GM18951 (cell line): ENCODE measurements around the gene FSIP1.

ENCODE experiments used
- POLR2A ChIP-seq: IDR thresholded peaks from 4 replicates; pipeline ENCODE4 v1.6.1; 2011; ENCODE audit warnings: mild to moderate bottlenecking; ENCODE audit not compliant: insufficient read length, insufficient read depth; ENCODE audit errors: extremely low read depth
- in situ Hi-C: fragments of 300-500 bp; cut with MboI; formaldehyde crosslinking; loops from one replicate; pipeline ENCODE4 v1.12.0; 2022; ENCODE audit warnings: low sequenced_read_pairs, mixed read lengths, inconsistent platforms; ENCODE audit not compliant: unreplicated experiment

Gene FSIP1

DNA sequence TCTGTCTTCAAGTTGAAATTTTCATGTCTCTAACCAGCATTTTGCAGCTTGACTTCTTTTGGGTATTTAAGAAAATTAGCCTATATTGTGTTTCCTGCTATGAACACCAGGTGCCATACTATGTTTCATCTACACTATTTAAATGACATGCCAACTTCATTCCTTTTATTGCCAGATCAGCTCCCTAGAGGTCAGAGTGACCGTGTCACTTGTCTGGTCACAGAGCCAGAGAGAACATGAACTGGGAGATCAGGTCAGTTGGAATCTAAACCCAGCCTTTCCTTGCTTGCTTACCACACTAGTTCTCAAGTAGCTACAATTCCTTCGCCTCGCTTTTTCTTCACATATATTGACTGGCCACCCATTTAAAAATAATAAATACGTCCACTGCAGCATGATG, 114.2 kb downstream of the FSIP1 start:
- no peak for TF ChIP-seq POLR2A
- in situ Hi-C loops: no loop called here

DNA sequence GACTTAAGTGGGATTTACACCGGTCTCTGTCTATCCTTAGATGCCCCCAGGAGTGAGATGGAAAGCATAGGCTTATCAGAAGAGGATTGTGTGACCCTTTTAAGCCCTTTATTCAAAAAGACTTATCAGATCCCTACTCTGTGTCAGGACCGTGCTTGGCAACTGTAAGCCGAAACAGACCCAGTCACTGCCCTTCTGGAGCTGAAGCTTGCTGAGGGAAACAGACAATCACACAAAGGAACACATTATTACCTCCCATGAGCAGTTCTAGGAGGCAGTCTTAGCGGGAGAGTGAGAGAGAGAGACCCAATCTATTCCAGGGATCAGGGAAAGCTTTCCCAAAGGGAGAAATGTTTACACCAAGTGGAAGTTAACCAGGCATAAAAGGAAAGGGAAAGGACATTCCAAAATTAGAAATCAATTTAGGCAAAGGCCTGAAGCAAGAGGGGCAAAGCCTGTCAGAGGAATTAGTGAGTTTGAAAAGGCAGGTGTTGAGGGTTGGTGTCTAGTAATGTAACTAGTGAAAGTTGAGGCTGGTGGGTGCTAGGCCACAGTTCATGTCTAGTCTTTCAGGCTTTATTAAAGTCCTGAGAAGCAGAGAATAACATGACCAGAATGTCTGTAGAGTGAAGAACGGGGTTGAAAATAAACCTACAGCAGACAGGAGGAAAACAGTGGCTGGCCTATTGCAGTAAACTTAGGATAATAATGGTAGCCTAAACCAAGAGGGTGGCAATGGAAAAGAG, 115.1 kb downstream of the FSIP1 start:
- in situ Hi-C loops: no loop called here

DNA sequence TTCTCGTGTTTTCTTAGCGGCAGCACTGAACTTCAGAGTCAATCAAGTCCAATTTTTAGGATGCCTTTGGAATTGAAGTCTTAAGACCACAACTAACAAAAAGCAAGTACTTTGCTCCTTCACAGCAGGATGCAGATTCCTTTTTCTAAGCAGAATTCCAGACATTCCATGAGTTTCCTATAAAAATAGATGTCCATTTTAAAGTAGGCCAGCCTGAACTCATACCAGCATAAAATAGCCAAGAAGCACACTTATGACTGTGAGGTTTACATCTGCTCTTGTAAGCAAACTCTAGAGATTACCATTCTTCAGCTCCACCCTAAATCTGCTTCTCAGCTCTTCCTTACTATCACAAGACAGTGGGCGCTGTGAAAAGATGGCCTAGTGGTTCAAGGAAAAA, 116.0 kb downstream of the FSIP1 start:
- TF ChIP-seq POLR2A: no peak
- in situ Hi-C loops: no loop called here

More for the DNA sequence above, 115.1 kb downstream of the FSIP1 start:
- no peak for TF ChIP-seq POLR2A

DNA sequence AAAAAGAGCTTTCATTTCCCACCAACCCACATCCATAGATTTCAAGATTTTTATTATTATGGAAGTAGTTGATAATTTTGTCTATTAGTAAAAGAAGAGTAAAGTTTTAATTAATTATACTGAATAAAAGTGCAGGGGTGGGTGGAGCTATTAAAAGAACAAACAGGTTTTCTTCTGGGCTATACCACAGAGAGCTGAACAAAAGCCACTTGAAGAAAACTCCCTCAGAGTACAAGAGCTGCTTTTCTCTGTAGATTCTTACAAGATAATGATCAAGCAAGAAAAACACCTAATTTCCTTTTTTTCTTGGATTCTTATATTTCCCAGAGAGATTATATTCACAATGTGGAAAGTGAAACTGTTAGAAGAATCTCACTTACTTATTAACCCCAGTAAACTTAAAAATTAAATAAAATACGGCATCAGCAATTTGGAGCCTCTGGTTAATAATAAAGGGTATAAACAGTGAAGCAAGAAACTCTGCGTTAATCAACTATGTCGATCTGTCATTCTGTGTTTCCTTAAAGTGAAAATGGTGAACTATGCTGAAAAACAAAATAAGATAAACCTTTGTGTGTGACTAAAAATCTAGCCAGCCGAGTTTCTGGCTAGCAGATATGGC, 116.9 kb downstream of the FSIP1 start:
- in situ Hi-C loops: no loop called here
- TF ChIP-seq POLR2A: no peak

DNA sequence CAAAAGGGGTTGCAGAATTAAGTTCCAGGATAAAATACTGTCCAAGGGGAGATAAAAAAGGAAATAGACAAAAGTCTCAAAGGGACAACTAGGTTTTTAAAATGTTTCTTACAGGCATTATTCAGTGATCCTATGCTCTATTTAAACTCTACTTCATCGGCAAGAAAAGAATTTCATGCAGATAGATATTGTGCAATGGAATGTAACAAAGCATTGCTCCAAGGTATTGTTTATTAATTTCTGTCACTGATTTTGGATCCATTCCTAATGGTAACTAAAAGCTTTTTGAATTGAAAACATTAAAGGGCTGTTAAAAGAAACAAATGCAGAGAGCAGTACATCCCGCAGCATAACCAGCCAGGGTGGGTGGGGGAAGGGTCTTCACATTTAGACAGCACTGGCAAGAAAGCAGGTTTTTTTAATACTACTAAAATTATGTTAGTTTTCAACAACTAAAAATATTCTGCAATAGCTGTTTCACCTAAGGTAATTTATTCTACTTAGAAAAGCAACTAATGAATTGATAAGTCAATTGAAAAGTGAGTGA, 118.9 kb downstream of the FSIP1 start:
- no peak for TF ChIP-seq POLR2A
- in situ Hi-C loops: no loop called here

DNA sequence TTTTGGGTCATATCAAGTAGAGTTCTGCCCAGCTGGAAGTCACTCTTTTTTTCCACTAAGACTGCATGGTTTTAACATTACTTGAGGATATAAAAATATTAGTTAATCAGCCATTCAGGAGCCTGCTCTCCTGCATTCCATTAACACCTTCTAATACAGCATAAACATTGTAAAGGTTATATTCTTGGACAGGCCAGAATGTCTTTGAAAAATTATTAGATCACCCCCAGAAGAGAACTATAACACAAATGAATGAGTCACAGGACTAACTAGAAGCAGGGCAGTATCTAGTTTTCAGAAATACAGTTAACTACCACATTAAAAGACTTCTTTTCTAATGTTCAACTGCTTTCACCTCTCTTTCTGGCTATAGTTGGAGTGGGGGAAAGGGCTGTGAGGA, 120.9 kb downstream of the FSIP1 start:
- TF ChIP-seq POLR2A: no peak
- in situ Hi-C loops: no loop called here

DNA sequence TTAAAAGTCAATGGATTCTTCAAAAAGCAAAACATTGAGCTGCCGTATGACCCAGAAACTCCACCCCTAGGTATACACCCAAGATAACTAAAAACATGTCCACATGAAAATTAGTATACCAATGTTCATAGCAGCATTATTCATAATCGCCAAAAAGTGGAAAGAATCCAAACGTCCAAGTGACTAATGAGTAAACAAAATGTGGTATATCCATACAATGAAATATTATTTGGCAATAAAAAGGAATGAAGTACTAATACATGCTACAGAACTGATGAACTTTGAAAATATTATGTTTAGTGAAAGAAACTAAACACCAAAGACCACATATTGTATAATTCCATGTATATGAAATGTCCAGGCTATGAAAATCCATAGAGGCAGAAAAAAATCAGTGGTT, 123.9 kb downstream of the FSIP1 start:
- in situ Hi-C loops: no loop called here

DNA sequence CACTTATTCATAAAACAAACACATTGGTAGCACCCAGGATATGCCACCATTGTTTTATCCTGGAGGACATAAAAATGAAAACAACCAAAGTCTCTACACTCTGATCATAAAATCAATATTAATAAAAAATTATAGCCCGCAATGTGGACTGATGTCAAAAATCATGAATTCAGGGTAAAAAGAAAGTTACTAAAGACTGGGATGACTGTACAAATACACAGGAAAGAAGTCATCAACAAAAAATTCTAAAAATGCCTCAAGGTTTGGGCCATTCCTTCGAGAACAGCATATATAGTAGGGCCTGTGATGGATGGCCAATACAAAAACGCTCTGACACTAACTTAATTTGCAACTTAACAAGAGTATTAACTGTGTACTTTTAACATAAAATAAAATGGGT, 125.0 kb downstream of the FSIP1 start:
- in situ Hi-C loops: no loop called here
- TF ChIP-seq POLR2A: no peak

More for the DNA sequence above, 123.9 kb downstream of the FSIP1 start:
- no peak for TF ChIP-seq POLR2A

DNA sequence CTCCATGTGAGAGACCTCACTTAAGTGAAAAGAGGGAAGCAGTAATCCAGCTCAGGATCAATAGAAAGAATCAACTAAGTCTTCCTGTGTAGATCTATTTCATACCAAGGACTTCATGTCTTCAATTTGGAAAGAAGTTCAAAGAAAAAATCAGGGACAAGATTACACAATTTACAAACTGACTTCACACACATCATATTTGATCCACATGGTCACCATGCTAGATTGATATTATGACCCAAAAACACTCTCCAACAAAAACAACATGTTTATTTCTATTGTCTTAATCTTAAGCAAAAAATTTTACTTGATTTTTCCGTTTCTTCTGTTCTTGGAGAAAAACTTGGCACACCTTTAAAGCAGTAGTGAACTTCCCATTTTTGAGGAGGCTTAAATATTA, 125.5 kb downstream of the FSIP1 start:
- in situ Hi-C loops: no loop called here
- TF ChIP-seq POLR2A: no peak

DNA sequence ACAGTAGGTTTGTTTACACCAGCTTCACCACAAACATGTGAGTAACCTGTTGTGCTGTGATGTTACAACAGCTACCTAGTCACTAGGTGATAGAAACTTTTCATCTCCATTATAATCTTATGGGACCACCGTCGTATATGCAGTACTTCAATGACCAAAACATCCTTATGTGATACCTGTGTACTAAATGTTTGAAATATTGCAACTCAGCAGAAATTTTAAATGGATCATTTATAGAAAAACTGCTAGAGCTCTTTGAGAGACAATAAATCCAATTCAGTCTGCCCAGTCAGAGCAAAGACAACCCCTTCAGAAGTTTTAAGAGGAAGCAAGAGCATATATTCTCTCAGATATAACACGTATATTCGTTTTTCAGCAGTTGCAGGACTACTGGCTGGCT, 128.3 kb downstream of the FSIP1 start:
- in situ Hi-C loops: no loop called here
- TF ChIP-seq POLR2A: no peak

DNA sequence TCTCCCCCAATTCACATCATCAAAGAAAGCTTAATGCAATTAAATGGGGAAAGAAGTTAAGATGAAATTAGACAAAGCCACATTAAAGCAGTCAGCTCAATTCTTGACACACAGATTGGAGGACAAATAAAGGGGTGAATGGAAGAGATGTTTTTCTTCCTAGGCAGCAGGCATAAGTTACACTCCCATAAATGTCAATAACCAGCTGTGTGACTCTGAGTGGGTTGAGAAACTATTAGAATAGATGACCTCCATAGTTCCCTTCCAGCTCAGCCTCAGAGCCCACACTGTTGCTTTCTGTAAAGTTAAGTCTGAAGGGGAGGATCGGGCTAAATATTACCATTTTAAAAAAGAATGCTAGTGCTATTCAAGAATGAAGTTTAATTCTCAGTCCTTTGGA, 130.8 kb downstream of the FSIP1 start:
- no peak for TF ChIP-seq POLR2A
- in situ Hi-C loops: no loop called here

DNA sequence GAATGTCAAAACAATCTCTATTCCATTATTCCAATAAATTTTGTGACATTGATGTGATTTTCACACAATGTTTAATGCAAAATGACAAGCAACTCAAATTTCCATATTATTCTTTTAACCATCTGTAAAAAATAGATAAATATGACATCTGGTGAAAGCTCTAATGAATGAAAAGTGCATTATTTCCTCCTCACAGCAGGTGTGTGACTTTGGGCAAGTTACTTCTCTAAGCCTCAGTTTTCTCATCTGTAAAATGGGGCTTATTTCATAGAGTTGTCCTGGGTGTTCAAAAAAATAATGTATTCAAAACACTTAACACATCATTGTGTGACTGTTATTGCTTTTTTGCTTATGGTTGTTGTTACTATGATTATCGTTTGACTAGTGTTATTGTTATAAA, 131.3 kb downstream of the FSIP1 start:
- in situ Hi-C loops: no loop called here
- TF ChIP-seq POLR2A: no peak

DNA sequence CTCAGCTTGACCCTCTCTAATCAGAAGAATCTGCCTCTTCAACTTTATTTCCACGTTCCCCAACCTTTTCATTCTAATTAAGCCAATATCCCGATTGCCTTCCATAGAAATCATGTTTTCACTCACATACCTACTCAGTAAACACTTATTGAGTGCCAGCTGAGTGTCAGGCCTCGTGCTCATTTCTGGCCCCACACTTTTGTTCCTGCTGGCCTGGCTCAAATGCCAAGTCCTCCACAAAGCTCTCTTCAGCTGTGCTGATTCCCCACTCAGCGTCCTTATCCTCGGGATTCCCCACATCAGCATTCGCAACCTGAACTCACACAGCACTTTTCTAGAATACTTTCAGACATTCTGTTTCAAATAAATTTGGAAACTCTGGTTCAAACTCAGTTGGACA, 132.9 kb downstream of the FSIP1 start:
- in situ Hi-C loops: no loop called here
- no peak for TF ChIP-seq POLR2A

DNA sequence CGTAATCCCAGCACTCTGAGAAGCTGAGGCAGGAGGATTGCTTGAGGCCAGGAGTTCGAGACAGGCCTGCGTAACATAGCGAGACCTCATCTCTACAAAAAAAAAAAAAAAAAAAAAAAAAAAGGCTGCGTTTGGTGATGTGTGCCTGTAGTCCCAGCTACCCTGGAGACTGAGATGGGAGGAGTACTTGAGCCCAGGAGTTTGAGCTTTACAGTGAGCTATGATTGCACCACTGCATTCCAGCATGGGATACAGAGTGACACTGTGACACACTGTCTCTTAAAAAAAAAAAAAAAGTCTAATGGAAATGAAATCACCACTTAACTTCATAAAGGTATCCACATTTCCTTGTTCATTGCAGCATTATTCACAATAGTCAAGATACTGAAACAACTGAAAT, 136.2 kb downstream of the FSIP1 start:
- TF ChIP-seq POLR2A: no peak
- in situ Hi-C loops: no loop called here
